ENCODE measurements around the gene CLPX.

Gene CLPX

DNA sequence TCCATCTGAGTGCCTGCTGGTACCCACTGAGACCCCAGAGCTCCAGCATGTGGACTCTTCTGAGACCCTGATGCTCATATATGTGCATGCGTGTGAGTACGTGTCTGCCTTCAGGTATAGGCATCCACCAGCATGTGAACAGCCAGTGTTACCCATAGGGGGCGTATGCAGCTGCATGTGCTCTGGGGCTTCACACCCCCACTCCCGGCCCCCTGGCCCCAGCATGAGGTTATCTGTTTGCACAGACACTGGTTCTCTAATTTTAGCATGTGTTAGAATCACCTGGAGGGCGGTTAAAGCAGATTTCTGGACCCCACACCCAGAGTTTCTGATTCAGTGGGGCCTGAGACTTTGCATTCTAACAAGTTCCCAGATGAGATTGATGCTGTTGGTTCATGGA lies 27.0 kb upstream of the CLPX start:
- FAIRE-seq (no peak), DNase-seq (ENCODE audit: insufficient read length, low spot score) (no peak)
- TF ChIP-seq POLR2A (IDR thresholded peaks at IDR 0.05; ENCODE audit: low read depth, low read length): no peak

DNA sequence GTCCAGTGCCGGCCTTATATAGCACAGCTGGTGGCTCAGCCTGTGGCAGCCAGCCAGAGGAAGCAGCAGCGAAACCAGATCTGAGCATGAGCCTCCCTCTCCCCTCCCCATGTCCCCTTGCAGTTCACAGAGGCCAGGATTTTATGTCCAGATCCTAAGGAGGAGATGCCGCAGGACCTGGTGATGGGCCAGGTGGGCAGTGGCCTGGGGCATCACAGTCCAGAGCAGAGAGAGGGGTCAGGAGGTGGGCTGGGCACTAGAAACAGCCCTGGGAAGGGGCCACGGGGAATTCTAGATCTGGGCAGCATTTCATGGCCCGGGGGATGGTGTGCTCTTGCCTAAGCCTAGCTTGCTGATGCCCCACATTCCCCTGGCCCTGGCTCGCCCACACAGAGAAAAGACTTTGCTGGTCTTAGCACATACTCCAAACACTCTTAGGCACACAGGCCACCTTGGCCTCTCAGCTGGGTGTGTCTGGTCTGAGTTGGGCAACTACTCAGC lies 26.4 kb upstream of the CLPX start:
- FAIRE-seq (no peak), DNase-seq (ENCODE audit: insufficient read length, low spot score) (no peak)
- TF ChIP-seq POLR2A (IDR thresholded peaks at IDR 0.05; ENCODE audit: low read depth, low read length): no peak

DNA sequence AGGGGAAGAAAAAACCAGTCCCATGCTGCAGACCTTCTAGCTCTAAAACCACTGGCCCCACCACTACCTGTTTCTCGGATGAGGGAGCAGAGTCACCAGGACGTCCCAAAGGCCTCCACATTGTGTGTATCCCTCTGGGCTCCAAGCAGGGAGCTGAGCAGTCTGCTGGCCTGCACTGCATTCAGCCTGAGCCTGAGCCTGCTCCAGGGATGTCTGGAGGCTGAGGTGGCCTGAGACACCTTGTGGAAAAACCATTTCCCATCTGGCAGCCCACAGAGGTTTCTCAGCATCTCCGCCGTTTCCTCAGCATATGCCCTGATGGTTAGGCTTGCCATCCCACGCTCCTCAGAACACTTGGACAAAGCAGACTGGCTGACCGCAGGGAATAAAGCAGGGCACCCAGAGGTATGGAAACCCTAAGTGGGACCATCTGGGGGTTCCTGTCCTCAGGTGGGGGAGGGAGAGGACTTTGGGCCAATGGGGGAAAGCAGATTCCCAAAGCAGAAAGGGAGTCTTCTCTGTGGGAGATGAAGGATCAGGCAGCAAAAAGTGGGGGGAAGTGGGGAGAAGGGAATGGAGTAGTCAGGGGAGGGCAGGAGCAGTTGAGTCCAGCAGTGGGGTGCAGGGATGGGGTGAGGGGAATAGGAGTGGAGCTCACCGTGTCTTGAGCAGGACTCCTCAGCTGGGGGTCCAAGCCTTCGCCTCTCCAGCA lies 25.8 kb upstream of the CLPX start, which contains the start of gene CILP:
CILP (minus strand) TSS at position 704 of the 712 bp plus-strand sequence. CDS start 1,718 bp downstream, outside the sequence.
- no peak for FAIRE-seq
- no peak for DNase-seq (ENCODE audit: insufficient read length, low spot score)

DNA sequence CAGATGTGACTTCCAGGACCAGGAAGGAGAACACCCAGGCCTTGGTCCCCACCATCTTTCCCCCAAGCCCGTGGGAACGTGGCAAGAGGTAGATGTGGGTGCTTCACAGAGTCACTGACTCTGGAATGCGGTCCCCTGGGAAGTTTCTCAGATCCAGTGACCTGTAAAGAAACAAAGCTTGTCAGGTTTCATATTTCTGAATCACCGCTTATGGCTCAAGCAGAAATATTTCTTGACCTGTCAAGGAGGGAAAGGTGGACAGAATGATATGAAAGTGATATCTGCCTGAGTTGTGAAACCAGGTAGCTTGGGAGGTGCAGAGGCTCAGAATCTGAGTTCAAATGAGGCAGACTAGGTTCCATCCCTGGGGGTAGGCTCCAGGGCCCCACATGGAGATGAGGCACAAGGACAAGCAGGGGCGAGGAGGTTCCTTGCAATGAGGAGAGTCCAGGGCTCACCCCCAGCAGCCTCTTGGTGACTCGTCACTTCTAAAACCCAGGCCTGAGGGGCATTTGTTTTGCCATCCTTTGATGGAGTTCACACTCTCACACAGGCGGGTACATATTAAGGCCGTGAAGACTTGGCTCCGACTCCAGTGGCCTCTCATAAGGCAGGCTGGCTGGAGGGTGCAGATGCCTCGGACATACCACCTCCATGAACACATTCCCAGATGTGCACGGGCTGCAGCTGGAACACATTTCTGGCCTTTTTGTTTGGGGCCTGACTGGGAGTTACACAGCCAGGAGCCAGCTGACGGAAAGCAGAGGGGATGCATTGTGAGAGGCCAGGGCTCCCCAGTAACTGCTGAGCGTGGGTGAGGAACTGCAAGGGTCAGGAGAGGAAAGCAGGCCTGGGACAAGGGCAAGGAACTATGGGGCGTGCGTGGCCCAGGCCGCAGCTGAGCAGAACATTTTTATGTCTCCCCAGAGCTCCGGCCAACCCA lies 24.8 kb upstream of the CLPX start:
- no peak for TF ChIP-seq POLR2A (IDR thresholded peaks at IDR 0.05; ENCODE audit: low read depth, low read length)
- FAIRE-seq: no peak
- no peak for DNase-seq (ENCODE audit: insufficient read length, low spot score)

More for the DNA sequence above, 25.8 kb upstream of the CLPX start, which contains the start of gene CILP:
- TF ChIP-seq POLR2A (IDR thresholded peaks at IDR 0.05; ENCODE audit: low read depth, low read length): no peak

DNA sequence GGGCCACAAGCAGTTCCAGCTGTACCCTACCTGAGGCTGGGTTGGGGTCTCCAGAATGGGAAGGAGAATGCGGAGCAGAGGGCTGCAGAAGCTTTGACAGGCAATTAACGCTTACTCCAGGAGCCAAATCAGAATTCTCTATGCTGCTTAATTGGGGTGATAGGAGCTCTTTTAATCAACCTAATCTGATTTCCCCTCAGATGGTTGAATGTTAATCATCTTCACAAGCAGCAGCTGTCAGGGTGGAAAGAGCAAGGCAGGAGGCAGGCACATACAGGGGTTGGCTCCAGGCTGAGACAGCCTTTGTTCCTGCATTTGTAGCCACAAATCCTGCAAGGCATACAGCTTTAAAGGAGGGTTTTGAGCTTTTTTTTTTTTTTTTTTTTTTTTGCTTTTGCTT lies 23.5 kb upstream of the CLPX start:
- no peak for DNase-seq (ENCODE audit: insufficient read length, low spot score)
- FAIRE-seq: no peak

DNA sequence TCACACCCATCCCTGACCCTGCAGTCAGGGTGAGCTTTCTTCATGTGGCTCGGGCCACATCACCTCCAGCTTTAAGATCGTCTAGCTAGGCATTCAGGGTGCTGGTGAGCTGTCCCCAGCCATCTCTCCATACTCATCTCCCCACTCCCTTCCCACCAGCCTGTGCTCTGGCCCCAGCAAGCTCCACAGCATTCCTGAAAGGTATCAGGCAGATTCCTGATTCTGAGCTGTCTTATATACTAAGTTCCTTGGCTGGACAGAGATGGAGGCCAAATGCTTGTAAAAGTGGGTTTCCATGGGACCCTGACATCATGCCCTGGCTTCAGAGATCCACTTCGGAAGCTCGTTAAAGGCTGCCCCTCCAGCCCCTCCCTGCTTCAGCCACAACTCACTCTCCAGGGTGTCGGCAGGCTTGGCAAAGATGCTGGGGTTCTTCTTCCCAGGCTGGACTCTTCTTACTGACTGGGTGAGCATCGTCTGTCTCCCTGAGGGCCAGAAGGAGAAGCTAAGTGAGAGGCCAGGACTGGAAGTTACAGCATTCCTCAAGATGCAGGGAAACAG lies 22.2 kb upstream of the CLPX start:
- no peak for DNase-seq (ENCODE audit: insufficient read length, low spot score)
- TF ChIP-seq POLR2A (IDR thresholded peaks at IDR 0.05; ENCODE audit: low read depth, low read length): no peak
- no peak for FAIRE-seq

More for the DNA sequence above, 23.5 kb upstream of the CLPX start:
- TF ChIP-seq POLR2A (IDR thresholded peaks at IDR 0.05; ENCODE audit: low read depth, low read length): no peak

DNA sequence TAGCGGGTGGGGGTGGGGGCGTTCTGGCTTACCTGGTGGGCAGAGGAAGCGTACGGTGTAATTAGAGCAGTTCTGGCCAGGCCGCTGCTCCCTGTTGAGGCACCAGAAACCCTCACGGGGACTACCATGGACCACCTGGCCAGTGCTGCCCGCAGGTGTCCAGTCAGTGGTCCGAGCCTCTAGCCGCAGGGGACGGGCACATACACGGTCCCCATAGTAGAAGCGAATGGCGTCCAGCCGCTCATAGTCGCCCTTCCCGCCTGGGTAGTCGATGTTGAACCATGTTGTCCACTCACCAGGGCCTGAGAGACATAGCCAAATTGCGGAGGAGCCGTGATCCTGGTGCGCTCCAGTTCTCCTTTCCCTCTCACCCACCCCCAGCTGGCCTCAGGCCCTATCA lies 21.6 kb upstream of the CLPX start:
- no peak for TF ChIP-seq POLR2A (IDR thresholded peaks at IDR 0.05; ENCODE audit: low read depth, low read length)
- FAIRE-seq: no peak
- no peak for DNase-seq (ENCODE audit: insufficient read length, low spot score)

DNA sequence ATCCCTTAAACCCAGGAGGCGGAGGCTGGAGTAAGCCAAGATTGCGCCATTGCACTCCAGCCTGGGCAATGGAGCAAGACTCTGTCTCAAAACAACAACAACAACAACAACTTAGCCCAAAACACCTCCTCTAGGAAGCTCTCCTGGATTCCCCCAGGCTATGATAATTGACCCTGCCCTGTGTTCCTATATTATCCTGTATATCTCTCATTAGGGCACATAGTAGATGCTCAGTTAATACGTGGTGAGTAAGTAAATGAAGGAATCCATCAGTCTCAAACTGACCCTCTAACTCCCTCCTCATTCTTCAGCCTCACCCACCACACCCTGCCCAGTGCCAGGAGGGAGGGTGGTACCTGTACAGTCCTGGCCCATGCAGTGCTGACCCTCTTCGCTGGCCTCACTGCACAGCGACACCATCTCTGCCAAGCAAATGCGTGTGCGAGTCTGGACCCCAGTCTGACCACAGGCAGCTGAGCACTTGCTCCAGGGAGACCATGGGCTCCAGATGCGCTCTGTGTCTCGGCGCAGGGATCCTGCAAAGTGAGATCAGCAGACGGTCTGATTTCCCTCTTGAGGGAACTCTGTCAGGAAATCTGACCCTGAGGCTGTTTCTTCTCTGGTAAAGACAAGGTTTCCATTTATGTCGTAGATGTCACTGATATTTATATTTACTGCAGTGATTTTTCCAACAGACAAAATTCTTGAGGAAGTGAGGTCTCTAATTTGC lies 20.0 kb upstream of the CLPX start:
- FAIRE-seq: no peak
- no peak for DNase-seq (ENCODE audit: insufficient read length, low spot score)

DNA sequence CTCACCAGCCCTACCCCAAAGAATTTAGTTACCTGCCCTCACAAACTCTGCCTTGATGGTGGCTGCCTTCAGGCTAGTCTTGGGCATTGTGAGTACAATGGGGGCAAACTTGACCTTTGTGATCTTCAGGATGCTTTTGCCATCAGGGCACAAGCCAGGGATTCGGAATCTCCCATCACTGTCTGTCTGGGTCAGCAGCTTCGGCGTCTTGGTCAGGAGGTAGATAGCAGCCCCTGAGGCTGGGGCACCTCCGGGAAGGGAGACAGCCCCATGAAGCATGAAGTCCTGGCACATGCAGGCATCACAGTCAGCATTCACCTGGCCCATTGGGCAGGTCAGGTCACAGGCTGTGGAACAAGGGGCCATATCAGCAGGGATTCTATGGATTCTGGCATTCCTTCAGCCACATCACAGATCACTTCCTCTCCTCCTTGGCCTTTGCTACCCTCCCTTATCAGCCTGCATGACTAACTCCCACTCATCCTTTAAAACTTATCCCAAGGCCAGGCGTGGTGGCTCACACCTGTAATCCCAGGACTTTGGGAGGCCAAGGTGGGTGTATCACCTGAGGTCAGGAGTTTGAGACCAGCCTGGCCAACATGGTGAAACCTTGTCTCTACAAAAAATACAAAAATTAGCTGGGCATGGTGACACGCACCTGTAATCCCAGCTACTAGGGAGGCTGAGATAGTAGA lies 19.2 kb upstream of the CLPX start:
- no peak for TF ChIP-seq POLR2A (IDR thresholded peaks at IDR 0.05; ENCODE audit: low read depth, low read length)
- FAIRE-seq (no peak), DNase-seq (ENCODE audit: insufficient read length, low spot score) (no peak)

More for the DNA sequence above, 20.0 kb upstream of the CLPX start:
- TF ChIP-seq POLR2A (IDR thresholded peaks at IDR 0.05; ENCODE audit: low read depth, low read length): no peak

DNA sequence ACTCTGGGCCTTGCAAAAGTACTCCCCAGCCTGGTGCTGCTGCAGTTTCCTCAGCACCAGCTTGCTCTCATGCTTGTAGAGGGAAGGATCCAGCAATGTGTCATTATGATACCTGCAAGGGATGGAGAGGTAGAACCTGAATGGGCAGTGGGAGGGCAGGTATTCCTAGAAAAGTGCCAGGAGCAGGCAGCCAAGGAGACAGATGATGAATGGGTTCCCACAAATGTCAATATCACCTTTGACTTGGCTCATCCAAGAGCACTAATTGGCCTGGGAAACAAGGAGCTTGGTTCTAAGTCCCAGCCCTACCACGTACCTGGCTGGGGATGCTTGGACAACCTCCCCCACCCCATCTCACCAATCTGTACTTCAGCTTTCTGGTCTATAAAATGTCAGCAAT lies 16.8 kb upstream of the CLPX start:
- FAIRE-seq: no peak
- no peak for DNase-seq (ENCODE audit: insufficient read length, low spot score)
- no peak for TF ChIP-seq POLR2A (IDR thresholded peaks at IDR 0.05; ENCODE audit: low read depth, low read length)

- no peak for FAIRE-seq
- DNase-seq (ENCODE audit: insufficient read length, low spot score): no peak
- TF ChIP-seq POLR2A (IDR thresholded peaks at IDR 0.05; ENCODE audit: low read depth, low read length): no peak
Observed at GRCh38 chr15:65198571-65198970, 13.4 kb upstream of the CLPX start.

GRCh38 chr15:65197337-65197645 lies 12.1 kb upstream of the CLPX start:
- FAIRE-seq (no peak), DNase-seq (ENCODE audit: insufficient read length, low spot score) (no peak)
- no peak for TF ChIP-seq POLR2A (IDR thresholded peaks at IDR 0.05; ENCODE audit: low read depth, low read length)

Data from H54 (cell line).